DMS153 treated with DMSO at 0.1 percent for 48 hours (cell line): ENCODE results near the gene MALT1.

ENCODE experiments used
- DNase-seq: peaks from one replicate; lab custom pipeline; 2025; ENCODE audit not compliant: unreplicated experiment; lab: John Stamatoyannopoulos, UW

MALT1 gene

GRCh38 chr18:58687871-58688308 is 16.6 kb downstream of the MALT1 start:
- DNase-seq: no peak

- DNase-seq: no peak
Measured at GRCh38 chr18:58690259-58690658, 19.0 kb downstream of the MALT1 start.

- no peak for DNase-seq
Measured at GRCh38 chr18:58691256-58691655, 20.0 kb downstream of the MALT1 start.

GRCh38 chr18:58692422-58693185 is 21.3 kb downstream of the MALT1 start:
- no peak for DNase-seq

- DNase-seq: no peak
Measured at GRCh38 chr18:58694221-58694620, 23.0 kb downstream of the MALT1 start.

GRCh38 chr18:58694720-58695468 is 23.6 kb downstream of the MALT1 start:
- no peak for DNase-seq

GRCh38 chr18:58695772-58696171 is 24.5 kb downstream of the MALT1 start:
- no peak for DNase-seq

GRCh38 chr18:58697146-58697545 is 25.9 kb downstream of the MALT1 start:
- DNase-seq: no peak

GRCh38 chr18:58698701-58699193 is 27.5 kb downstream of the MALT1 start:
- no peak for DNase-seq

- DNase-seq: no peak
Measured at GRCh38 chr18:58699551-58699950, 28.3 kb downstream of the MALT1 start.

GRCh38 chr18:58700209-58700608 is 28.9 kb downstream of the MALT1 start:
- DNase-seq: no peak

GRCh38 chr18:58712930-58713329 is 41.7 kb downstream of the MALT1 start:
- DNase-seq: no peak

- DNase-seq: no peak
Measured at GRCh38 chr18:58714259-58714658, 43.0 kb downstream of the MALT1 start.

GRCh38 chr18:58714821-58715220 is 43.6 kb downstream of the MALT1 start:
- no peak for DNase-seq

GRCh38 chr18:58715540-58715939 is 44.3 kb downstream of the MALT1 start:
- no peak for DNase-seq

- no peak for DNase-seq
Measured at GRCh38 chr18:58716060-58716756, 44.9 kb downstream of the MALT1 start.

GRCh38 chr18:58721566-58722239 is 50.4 kb downstream of the MALT1 start:
- DNase-seq: no peak

GRCh38 chr18:58723810-58724602 is 52.7 kb downstream of the MALT1 start:
- no peak for DNase-seq

- no peak for DNase-seq
Measured at GRCh38 chr18:58726671-58727070, 55.4 kb downstream of the MALT1 start.

- DNase-seq: no peak
Measured at GRCh38 chr18:58727776-58728500, 56.7 kb downstream of the MALT1 start.
